Neuron (in vitro differentiated cells): ENCODE results near the gene ABCF1.

Experiments
- H2AFZ ChIP-seq: one replicate; pipeline ENCODE4 v1.6.1; 2013; ENCODE audit warnings: low read depth, mild to moderate bottlenecking, inconsistent platforms, low read length, moderate library complexity
- H3K27me3 ChIP-seq: one replicate; pipeline ENCODE4 v1.6.1; 2013; ENCODE audit warnings: low read length; ENCODE audit not compliant: insufficient read depth
- H3K36me3 ChIP-seq: one replicate; pipeline ENCODE4 v1.6.1; 2013; ENCODE audit warnings: low read length; ENCODE audit not compliant: insufficient read depth
- H3K4me1 ChIP-seq: one replicate; pipeline ENCODE4 v1.6.1; 2013; ENCODE audit warnings: low read length; ENCODE audit not compliant: insufficient read depth
- H3K4me3 ChIP-seq: 2 replicates; pipeline ENCODE4 v1.5.1; 2013; ENCODE audit warnings: mild to moderate bottlenecking, low read length, moderate library complexity
- H3K9me3 ChIP-seq: one replicate; pipeline ENCODE4 v1.6.1; 2013; ENCODE audit warnings: low read length

Gene ABCF1

GRCh38 chr6:30614044-30614842 lies 43.0 kb downstream of the ABCF1 start:
- peak overlapping the region; percentile 90 for H3K4me3 ChIP-seq
- no peaks in the 10 kb centered on the region for H3K9me3 ChIP-seq
- no peak overlapping the region for H2AFZ ChIP-seq
- no peaks in the 10 kb centered on the region for H3K27me3 ChIP-seq
- peaks cover 27% of the 10 kb centered on the region for H3K4me1 ChIP-seq
- peaks cover 39% of the 10 kb centered on the region for H3K36me3 ChIP-seq

DNA sequence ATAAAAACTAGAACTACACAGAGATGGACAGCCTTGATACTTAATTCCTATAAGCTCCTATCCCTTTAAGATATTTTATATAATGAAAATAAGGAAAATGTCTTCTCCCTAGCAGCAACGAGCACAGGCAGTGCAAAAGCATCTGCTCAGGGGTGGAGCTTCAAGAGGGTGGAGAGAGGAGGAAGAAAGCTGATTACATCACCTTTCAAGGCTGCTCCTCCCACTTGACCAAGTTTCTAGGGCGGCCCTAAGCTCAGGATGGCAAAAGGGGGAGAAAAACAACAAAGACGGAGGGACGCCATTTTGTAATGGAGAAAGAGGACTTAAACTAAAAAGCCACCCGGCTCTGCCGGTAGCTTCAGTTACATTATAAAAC lies 43.6 kb downstream of the ABCF1 start:
- H3K4me1 ChIP-seq: peaks cover 27% of the 10 kb centered on the region
- no peaks in the 10 kb centered on the region for H3K27me3 ChIP-seq
- H3K4me3 ChIP-seq: peak overlapping the region; percentile 90
- no peaks in the 10 kb centered on the region for H3K9me3 ChIP-seq
- H3K36me3 ChIP-seq: peaks cover 39% of the 10 kb centered on the region
- no peak overlapping the region for H2AFZ ChIP-seq

- Histone ChIP-seq H3K4me3 (peak overlapping the region; percentile 90), H3K9me3 (no peaks in the 10 kb centered on the region), H2AFZ (no peak overlapping the region), H3K4me1 (peaks cover 27% of the 10 kb centered on the region), H3K36me3 (peaks cover 33% of the 10 kb centered on the region), H3K27me3 (no peaks in the 10 kb centered on the region)
Measured at GRCh38 chr6:30615219-30615957, 44.1 kb downstream of the ABCF1 start.

DNA sequence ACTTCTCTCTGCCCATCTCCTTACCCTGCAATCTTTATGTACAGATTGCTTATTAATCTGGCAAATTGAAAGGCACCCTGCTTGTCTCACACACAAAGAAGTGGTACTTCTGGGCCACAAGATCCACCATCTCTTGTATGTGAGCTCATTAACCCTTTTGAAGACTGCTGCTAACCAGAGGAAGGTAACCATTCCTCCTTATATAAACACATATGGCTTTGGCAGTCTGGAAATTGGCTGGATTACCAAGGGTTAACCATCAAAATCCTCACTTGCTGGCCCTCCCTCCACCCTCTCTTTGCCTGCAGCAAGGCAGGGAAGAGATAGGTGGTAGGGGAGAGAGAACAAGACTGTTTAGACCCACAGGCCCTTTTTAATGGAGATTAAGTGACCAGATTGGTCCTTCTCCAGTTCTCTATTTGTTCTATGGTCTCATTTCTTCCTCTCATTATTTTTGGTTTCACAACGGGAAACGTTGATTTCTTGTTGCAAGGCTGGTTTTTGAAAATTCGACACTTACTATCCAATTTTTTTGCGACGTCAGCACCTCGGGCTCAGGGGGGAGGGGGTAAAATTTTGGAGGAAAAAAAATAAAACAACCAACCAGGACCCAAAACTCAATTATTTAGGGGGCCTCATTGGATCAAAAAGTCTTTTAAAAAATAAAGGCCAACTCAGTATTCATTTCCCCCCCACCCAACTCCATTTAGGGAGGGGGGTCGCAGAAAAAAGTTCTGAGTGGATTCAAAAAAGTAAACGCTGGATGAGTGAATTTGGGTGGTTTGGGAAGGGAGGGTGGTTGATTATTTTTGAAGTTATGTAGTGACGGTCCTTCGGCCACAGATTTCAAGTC lies 44.9 kb downstream of the ABCF1 start:
- H3K4me1 ChIP-seq: peaks cover 27% of the 10 kb centered on the region
- H3K27me3 ChIP-seq: no peaks in the 10 kb centered on the region
- H2AFZ ChIP-seq: no peak overlapping the region
- H3K9me3 ChIP-seq: no peaks in the 10 kb centered on the region
- H3K4me3 ChIP-seq: peak overlapping the region; percentile 90
- peaks cover 36% of the 10 kb centered on the region for H3K36me3 ChIP-seq

DNA sequence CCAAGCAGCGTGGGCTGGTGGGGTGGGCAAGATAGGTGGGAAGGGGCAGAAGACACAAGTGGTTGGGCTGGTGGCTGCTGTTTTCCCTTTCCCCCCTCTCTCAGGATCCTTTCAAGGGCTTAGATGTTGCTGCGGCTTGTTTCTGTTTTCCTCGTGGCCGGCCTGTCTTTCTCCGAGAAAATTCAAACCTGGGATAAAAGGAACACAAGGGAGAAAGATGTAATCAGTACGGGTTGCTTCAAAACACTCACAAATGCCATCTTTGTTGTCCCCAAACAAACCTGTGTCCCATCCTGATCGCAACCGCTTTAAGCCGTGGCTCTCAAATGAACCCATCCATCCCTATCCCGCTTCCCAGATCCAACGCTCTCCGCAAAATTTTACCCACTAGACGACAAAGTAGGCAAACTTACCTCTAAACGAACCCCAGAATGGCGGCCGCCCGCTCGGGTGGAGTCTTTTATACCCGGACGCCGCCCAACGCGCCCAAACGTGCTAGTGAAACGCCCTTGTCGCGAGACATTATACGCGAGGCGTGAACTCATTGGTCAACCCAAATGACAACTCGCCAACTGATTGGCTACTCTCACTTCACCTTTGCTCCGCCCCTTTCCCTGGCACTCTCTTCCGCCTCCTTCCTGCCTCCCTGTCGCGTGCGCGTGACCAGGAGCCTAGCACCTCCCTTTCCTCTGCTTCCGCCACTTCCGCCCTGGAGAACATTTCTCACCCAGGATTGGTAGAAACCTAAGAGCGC lies 45.7 kb downstream of the ABCF1 start, which contains the start of gene PPP1R10:
Gene PPP1R10 (minus strand): TSS at position 433 of the 754 bp plus-strand sequence. CDS start 7,299 bp downstream, outside the sequence.
- Histone ChIP-seq H3K4me3 (peak within 1 kb of the TSS; percentile 90), H3K9me3 (no peaks in the 10 kb centered on the region), H3K27me3 (no peaks in the 10 kb centered on the region), H3K4me1 (peaks cover 27% of the 10 kb centered on the region), H2AFZ (no peak within 1 kb of the TSS), H3K36me3 (peaks cover 34% of the 10 kb centered on the region)

GRCh38 chr6:30617565-30618269 lies 46.5 kb downstream of the ABCF1 start, which contains the start of gene MRPS18B:
Gene MRPS18B, plus strand, starts transcription at chr6:30617840. Its CDS starts 26 bp downstream, at chr6:30617866.
- no peaks in the 10 kb centered on the region for H3K9me3 ChIP-seq
- H3K36me3 ChIP-seq: peaks cover 39% of the 10 kb centered on the region
- peak within 1 kb of the TSS; percentile 90 for H3K4me3 ChIP-seq

GRCh38 chr6:30618270-30618797 lies 47.1 kb downstream of the ABCF1 start:
- peaks cover 44% of the 10 kb centered on the region for H3K36me3 ChIP-seq

More at GRCh38 chr6:30617565-30618269, 46.5 kb downstream of the ABCF1 start, which contains the start of gene MRPS18B:
- no peaks in the 10 kb centered on the region for H3K27me3 ChIP-seq
- peaks cover 27% of the 10 kb centered on the region for H3K4me1 ChIP-seq
- H2AFZ ChIP-seq: no peak within 1 kb of the TSS

GRCh38 chr6:30619561-30619960 lies 48.3 kb downstream of the ABCF1 start:
- Histone ChIP-seq H3K9me3 (no peaks in the 10 kb centered on the region), H3K4me3 (no peak overlapping the region), H3K4me1 (peaks cover 15% of the 10 kb centered on the region), H2AFZ (no peak overlapping the region), H3K27me3 (no peaks in the 10 kb centered on the region), H3K36me3 (peaks cover 43% of the 10 kb centered on the region)

More at GRCh38 chr6:30618270-30618797, 47.1 kb downstream of the ABCF1 start:
- H3K4me3 ChIP-seq: peak overlapping the region; percentile 90
- H2AFZ ChIP-seq: no peak overlapping the region
- H3K27me3 ChIP-seq: no peaks in the 10 kb centered on the region
- no peaks in the 10 kb centered on the region for H3K9me3 ChIP-seq
- peaks cover 27% of the 10 kb centered on the region for H3K4me1 ChIP-seq

DNA sequence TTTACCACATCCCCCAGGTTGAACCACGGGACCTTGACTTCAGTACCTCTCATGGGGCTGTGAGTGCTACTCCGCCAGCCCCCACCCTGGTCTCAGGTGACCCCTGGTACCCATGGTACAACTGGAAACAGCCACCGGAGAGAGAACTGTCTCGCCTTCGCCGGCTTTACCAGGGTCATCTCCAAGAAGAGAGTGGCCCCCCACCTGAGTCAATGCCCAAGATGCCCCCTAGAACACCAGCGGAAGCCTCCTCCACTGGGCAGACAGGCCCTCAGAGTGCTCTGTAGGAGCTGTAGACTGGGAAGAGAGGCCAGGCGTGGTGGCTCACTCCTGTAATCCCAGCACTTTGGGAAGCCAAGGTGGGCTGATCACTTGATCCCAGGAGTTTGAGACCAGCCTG lies 54.3 kb downstream of the ABCF1 start:
- no peak overlapping the region for H2AFZ ChIP-seq
- peaks cover 10% of the 10 kb centered on the region for H3K4me1 ChIP-seq
- H3K36me3 ChIP-seq: peaks cover 65% of the 10 kb centered on the region
- H3K9me3 ChIP-seq: no peaks in the 10 kb centered on the region
- H3K4me3 ChIP-seq: no peak overlapping the region
- H3K27me3 ChIP-seq: no peaks in the 10 kb centered on the region

DNA sequence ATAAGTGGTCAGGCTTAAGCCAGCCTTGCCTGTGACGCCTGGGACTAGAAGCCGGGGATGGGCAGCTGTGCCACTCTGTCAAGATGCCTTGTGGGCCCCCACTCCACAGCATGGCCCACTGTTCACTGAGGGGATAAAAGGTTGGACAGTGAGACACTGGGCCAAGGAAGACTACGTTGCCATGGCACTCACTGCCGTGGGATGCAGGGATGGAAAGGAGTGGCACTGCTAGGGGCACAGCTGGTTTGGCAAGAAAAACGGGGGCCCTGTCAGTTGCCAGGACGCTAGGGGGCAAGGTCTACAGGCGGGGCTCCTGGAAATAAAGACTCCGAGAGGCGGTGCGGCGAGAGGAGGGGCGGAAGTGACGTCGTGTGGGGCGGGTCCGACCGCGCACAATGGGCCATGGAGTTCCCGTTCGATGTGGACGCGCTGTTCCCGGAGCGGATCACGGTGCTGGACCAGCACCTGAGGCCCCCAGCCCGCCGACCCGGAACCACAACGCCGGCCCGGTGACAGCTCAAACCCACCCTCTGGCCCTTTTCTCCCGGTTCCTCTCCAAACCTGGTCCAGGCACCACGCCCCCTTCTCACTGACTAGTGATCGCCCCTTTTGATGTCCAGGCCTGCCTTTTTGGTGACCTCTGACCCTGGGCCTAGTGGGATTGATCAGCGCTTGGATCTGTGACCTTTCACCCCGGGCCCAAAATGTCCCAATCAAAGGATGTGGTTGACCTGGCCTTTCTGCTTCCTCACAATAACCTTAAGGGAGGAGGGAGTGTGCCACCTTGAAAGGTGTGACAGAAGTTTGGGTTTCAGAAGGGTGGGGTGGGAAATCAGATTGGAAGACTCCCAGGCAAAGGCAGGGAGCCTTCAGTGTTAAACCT lies 55.5 kb downstream of the ABCF1 start, which contains the start of gene ATAT1:
Gene ATAT1 (plus strand): TSS at position 391 of the 883 bp plus-strand sequence.
- peaks cover 63% of the 10 kb centered on the region for H3K36me3 ChIP-seq
- H2AFZ ChIP-seq: no peak within 1 kb of the TSS
- H3K4me3 ChIP-seq: peak within 1 kb of the TSS; percentile 83
- H3K9me3 ChIP-seq: no peaks in the 10 kb centered on the region
- peaks cover 10% of the 10 kb centered on the region for H3K4me1 ChIP-seq
- no peaks in the 10 kb centered on the region for H3K27me3 ChIP-seq

GRCh38 chr6:30635834-30636233 lies 64.6 kb downstream of the ABCF1 start:
- Histone ChIP-seq H3K9me3 (no peaks in the 10 kb centered on the region), H3K4me3 (no peak overlapping the region), H3K4me1 (no peaks in the 10 kb centered on the region), H2AFZ (no peak overlapping the region), H3K36me3 (peaks cover 68% of the 10 kb centered on the region), H3K27me3 (no peaks in the 10 kb centered on the region)
